GM13976 (cell line): ENCODE measurements around the gene SHISA9.

Experiments used
- DNase-seq: peaks from one replicate; pipeline ENCODE4 v3.0.0; 2012; ENCODE audit warnings: low spot score
- CTCF ChIP-seq: IDR thresholded peaks from 2 replicates; pipeline ENCODE4 v1.5.1; 2012; ENCODE audit warnings: borderline replicate concordance, mild to moderate bottlenecking; ENCODE audit not compliant: insufficient read depth; ENCODE audit errors: extremely low read depth, missing control alignments, control extremely low read depth
- in situ Hi-C: fragments of 300-500 bp; cut with MboI; formaldehyde crosslinking; loops from one replicate; pipeline ENCODE4 v1.12.0; 2022; ENCODE audit warnings: low sequenced_read_pairs, mixed read lengths, inconsistent platforms; ENCODE audit not compliant: unreplicated experiment

SHISA9 gene

GRCh38 chr16:12976496-12976895 lies 75.1 kb downstream of the SHISA9 start:
- DNase-seq, result no peak
- TF ChIP-seq CTCF, result no peak
- in situ Hi-C loops, result no loop called here

- no peak for DNase-seq
- TF ChIP-seq CTCF, result no peak
- in situ Hi-C loops, result no loop called here
These were observed 75.5 kb downstream of the SHISA9 start for GRCh38 chr16:12976936-12977335.

DNA sequence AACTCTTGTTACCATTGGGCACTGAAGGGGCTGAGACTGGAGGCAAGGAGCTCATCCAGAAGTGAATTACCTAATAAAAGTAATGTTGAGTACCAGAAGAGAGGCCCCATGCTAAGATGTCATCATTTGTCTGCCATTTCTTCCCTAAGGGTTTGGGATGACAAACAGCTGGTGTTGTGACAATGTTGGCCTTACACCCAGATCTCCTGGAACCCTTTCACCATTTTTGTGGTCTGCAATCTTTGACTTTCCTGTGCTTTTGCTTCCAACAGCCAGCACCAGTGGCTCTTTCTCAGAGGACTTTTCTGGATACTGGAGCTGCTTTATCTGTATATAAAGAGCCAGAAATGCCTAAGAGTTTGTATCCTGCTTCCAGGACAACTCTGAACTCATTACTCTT lies 84.1 kb downstream of the SHISA9 start:
- no peak for DNase-seq
- in situ Hi-C loops, result no loop called here
- TF ChIP-seq CTCF, result no peak

DNA sequence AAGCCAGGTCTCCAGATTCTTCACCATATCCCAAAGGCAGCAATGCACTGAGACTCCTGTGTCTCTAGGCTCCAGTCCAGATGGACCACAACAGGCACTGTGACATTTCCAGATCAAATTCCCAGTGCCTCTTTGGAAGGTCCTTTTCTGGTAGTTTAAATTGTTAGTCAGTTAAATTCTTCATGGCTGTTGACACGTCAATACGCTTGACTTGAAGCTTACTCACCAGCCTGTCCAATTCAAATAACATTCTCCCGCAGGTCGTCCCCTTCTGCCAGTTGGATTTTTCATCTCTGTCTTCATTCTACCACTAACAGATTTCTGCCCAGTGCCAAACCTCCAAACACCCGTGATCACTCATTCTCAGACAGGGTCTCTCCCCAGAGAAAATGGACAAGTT lies 86.7 kb downstream of the SHISA9 start:
- no peak for TF ChIP-seq CTCF
- in situ Hi-C loops, result no loop called here
- DNase-seq, result no peak

DNA sequence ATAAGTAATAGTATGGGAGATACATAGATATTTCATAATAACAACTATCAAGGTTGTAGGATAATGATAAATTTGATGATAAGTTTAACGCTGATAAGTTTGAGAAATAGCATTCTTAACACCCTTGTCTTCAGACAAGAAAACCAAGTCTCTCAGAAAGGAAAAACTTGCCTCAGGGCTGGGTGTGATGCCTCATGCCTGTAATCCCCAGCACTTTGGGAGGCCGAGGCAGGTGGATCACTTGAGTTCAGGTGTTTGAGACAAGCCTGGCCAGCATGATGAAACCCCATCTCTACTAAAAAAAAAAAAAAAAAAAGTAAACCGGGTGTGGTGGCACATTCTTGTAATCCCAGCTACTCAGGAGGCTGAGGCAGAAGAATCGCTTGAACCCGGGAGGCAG lies 90.7 kb downstream of the SHISA9 start:
- in situ Hi-C loops, result no loop called here
- TF ChIP-seq CTCF, result no peak
- no peak for DNase-seq

GRCh38 chr16:12994402-12994801 lies 93.0 kb downstream of the SHISA9 start:
- DNase-seq, result no peak
- no peak for TF ChIP-seq CTCF
- in situ Hi-C loops, result no loop called here
